GM10266 (cell line): Measurements from ENCODE around the gene CLMN.

Experiments
- DNase-seq: peaks from one replicate; pipeline ENCODE4 v3.0.0; 2012; ENCODE audit errors: extremely low spot score
- CTCF ChIP-seq: IDR thresholded peaks from 2 replicates; pipeline ENCODE4 v1.5.1; 2012; ENCODE audit warnings: mild to moderate bottlenecking, low read depth; ENCODE audit not compliant: control insufficient read depth, insufficient read depth; ENCODE audit errors: missing control alignments

Gene CLMN

GRCh38 chr14:95335071-95335470 lies 15.4 kb upstream of the CLMN start:
- TF ChIP-seq CTCF, result no peak
- no peak for DNase-seq

DNA sequence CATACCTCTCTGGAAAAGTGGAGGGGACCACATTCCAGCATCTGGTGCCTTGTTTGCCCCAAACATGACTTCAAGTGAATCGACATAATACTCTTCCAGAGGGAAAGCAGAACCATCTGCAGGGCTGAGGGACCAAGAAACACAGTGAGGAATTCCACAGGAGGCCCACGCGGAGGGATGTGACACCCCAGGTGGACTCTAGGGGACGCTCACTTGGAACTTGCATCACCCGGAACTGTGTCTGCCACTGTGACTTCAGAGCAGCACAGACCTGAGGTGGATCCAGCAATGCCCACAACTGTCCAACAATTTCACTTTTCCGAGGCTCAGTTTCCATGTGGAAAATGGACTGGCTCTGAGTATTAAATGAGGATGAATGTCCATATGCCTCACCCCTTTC lies 14.3 kb upstream of the CLMN start:
- DNase-seq, result no peak
- TF ChIP-seq CTCF, result no peak

GRCh38 chr14:95332641-95333040 lies 12.9 kb upstream of the CLMN start:
- TF ChIP-seq CTCF, result no peak
- no peak for DNase-seq

DNA sequence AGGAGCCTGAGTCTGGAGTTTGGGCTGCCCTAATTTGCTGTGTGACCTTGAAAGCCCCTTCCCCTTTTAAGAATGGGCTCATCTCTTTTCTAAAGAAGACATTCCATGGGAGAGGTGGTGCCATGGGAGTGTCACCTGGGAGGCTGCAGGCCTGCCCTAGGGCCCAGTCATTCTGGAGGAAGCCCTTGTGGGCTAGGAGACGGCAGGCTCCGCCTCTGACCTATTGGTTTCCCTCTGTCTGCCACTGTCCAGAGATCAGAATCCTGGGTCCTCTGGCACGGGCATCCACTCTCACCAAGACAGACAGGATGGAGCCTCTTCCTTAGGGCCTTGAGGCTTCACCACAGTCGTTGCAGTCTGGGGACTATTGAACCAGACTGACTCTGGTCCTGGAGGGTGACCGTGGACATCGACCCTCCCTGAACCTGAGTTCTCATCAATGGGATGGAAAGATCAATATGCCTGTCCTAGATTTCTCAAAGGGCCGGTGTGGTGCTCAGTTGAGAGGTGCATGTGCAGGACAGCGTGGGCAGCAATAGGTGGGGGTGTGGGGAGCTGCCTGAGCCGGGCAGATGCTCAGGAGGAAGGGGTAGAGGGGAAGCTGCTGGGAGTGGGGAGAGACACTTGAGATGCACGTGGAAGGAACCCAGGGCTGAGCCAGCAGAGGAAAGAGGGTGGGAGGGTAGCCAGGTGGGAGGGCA lies 12.2 kb upstream of the CLMN start:
- TF ChIP-seq CTCF, result no peak
- DNase-seq, result no peak

- no peak for DNase-seq
- TF ChIP-seq CTCF, result no peak
Measured at GRCh38 chr14:95330591-95331370, 11.1 kb upstream of the CLMN start.

GRCh38 chr14:95329941-95330340 lies 10.2 kb upstream of the CLMN start:
- no peak for DNase-seq

More at GRCh38 chr14:95329941-95330340, 10.2 kb upstream of the CLMN start:
- TF ChIP-seq CTCF, result no peak
